ENCODE measurements around the gene IL19. TPM values are rescaled to one million over a fixed set of nuclear protein-coding genes. Genes with fewer than 3 reads are reported as not detected.

IL19 gene
- total and polyA plus RNA-seq, 3 experiments from 2014 or later: not detected

DNA sequence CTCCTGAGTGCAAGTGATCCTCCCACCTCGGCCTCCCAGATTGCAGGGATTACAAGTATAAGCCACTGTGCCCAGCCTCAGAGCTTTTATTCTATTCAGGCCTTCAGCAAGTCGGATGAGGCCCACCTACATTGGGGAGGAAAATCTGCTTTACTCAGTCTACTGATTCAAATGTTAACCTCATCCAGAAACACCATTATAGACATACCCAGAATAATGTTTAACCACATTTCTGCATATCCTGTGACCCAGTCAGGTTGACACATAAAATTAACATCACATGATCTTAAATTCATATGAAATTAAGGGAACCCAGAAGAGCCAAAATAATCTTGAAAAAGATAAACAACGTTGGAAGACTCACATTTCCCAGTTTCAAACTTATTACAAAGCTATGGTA is 109.7 kb downstream of the IL19 start:
- no peaks in the 10 kb centered on the region for H3K4me1 Mint-ChIP-seq
- no peaks in the 10 kb centered on the region for H3K4me1 ChIP-seq (ENCODE audit: insufficient read depth, low read length)
- no peak overlapping the region for H3K4me3 Mint-ChIP-seq
- ChIA-PET POLR2A (no interaction called here), CTCF (interaction anchor here (1.2 to 1.5 kb wide), 2 partner anchors 31 to 53 kb away, joined by 3 to 4 read pairs; no protein-coding TSS in a partner anchor)
- peaks cover 22 to 34% (median 33%) of the 10 kb centered on the region in 5 donors for H3K9me3 Mint-ChIP-seq
- H3K27ac Mint-ChIP-seq: no peak overlapping the region
- H3K4me3 ChIP-seq (ENCODE audit: low read length): no peak overlapping the region
- peaks cover 0 to 10% of the 10 kb centered on the region in 2 donors for H3K27me3 Mint-ChIP-seq
- no peaks in the 10 kb centered on the region for H3K27me3 ChIP-seq (ENCODE audit: insufficient read depth, low read length, poor library complexity, severe bottlenecking)
- H3K9me3 ChIP-seq (ENCODE audit: low read length): peaks cover 7% of the 10 kb centered on the region
- no peak for DNase-seq
- H3K36me3 Mint-ChIP-seq: peaks cover 4 to 38% (median 4%) of the 10 kb centered on the region in 3 donors
- H3K36me3 ChIP-seq (ENCODE audit: insufficient read depth, low read length): no peaks in the 10 kb centered on the region
- no peak overlapping the region for H3K27ac ChIP-seq (ENCODE audit: low read depth, low read length)

DNA sequence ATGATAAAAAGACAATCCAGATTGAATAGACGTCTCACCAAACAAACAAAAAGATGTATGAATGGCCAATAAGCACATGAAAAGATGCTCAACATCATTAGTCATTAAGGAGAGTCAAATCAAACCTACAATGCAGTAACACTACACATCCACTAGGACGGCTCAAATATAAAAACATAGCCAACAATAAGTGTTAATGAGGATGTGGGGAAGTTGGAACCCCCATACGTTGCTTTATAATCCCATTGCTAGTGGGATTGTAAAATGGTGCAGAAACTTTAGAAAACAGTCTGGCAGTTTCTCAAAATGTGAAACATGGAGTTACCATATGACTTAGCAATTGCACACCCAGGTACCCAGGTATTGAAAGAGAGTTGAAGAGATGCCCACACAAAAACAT is 112.0 kb downstream of the IL19 start:
- no peak overlapping the region for H3K27ac Mint-ChIP-seq
- H3K27me3 ChIP-seq (ENCODE audit: insufficient read depth, low read length, poor library complexity, severe bottlenecking): no peaks in the 10 kb centered on the region
- POLR2A ChIA-PET: no interaction called here
- peaks cover 0 to 4% of the 10 kb centered on the region in 2 donors for H3K27me3 Mint-ChIP-seq
- H3K36me3 ChIP-seq (ENCODE audit: insufficient read depth, low read length): no peaks in the 10 kb centered on the region
- H3K9me3 Mint-ChIP-seq: peaks cover 12 to 20% (median 18%) of the 10 kb centered on the region in 5 donors
- CTCF ChIA-PET: no interaction called here
- H3K4me1 Mint-ChIP-seq: no peaks in the 10 kb centered on the region
- DNase-seq: no peak
- H3K27ac ChIP-seq (ENCODE audit: low read depth, low read length): no peak overlapping the region
- H3K36me3 Mint-ChIP-seq: peaks cover 1 to 15% (median 2%) of the 10 kb centered on the region in 3 donors
- H3K4me3 ChIP-seq (ENCODE audit: low read length): no peak overlapping the region
- H3K4me3 Mint-ChIP-seq: no peak overlapping the region
- no peaks in the 10 kb centered on the region for H3K4me1 ChIP-seq (ENCODE audit: insufficient read depth, low read length)
- H3K9me3 ChIP-seq (ENCODE audit: low read length): peaks cover 7% of the 10 kb centered on the region

DNA sequence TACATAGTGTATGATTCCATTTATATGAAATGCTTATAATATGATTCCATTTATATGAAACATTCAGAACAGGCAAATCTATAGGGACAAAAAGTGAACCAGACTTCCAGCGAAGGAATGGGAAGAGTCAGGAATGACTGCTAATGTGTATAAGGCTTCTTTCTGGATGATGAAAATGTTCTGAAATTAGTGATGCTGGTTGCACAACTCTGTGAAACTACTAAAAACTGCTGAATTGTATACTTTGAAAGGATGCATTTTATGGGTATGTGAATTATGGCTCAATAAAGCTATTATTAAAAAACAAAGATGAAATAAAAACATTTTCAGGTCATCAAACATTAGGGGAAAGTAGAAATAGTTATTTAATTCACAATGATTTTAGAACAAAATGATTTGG is 112.6 kb downstream of the IL19 start:
- POLR2A ChIA-PET: no interaction called here
- CTCF ChIA-PET: no interaction called here

DNA sequence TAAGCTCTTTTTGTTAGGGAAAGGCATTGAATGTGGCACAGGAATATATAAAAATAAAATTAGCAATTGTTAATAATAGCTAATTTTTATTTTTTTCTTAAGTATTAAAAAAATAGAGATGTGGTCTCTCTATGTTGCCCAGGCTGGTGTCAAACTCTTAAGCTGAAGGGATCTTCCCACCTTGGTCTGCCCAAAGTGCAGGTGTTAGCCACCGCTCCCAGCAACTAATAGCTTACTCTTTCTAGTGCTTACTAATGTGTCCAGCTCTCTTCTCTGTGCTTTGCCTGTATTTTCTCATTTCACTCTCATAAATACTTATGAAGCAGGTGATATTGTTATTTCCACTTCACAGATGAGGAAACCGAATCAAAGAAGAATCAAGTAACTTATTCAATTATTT is 113.3 kb downstream of the IL19 start:
- Histone ChIP-seq H3K27ac (ENCODE audit: low read depth, low read length) (no peak overlapping the region), H3K4me3 (ENCODE audit: low read length) (no peak overlapping the region), H3K36me3 (ENCODE audit: insufficient read depth, low read length) (no peaks in the 10 kb centered on the region), H3K4me1 (ENCODE audit: insufficient read depth, low read length) (no peaks in the 10 kb centered on the region), H3K27me3 (ENCODE audit: insufficient read depth, low read length, poor library complexity, severe bottlenecking) (no peaks in the 10 kb centered on the region), H3K9me3 (ENCODE audit: low read length) (no peaks in the 10 kb centered on the region)
- POLR2A ChIA-PET: no interaction called here
- CTCF ChIA-PET: interaction anchor here (0.7 to 2.3 kb wide), 2 partner anchors 14 to 29 kb away, joined by 4 to 7 read pairs; no protein-coding TSS in a partner anchor
- peaks cover 0 to 4% of the 10 kb centered on the region in 2 donors for H3K27me3 Mint-ChIP-seq
- H3K36me3 Mint-ChIP-seq: peaks cover 1 to 7% (median 4%) of the 10 kb centered on the region in 3 donors
- peaks cover 5 to 9% (median 7%) of the 10 kb centered on the region in 5 donors for H3K9me3 Mint-ChIP-seq
- no peak overlapping the region for H3K4me3 Mint-ChIP-seq
- no peak overlapping the region for H3K27ac Mint-ChIP-seq
- no peaks in the 10 kb centered on the region for H3K4me1 Mint-ChIP-seq
- DNase-seq: no peak

More for the DNA sequence above, 112.6 kb downstream of the IL19 start:
- H3K36me3 ChIP-seq (ENCODE audit: insufficient read depth, low read length): no peaks in the 10 kb centered on the region
- Mint-ChIP-seq H3K36me3 (peaks cover 1 to 10% (median 2%) of the 10 kb centered on the region in 3 donors), H3K27ac (no peak overlapping the region), H3K27me3 (peaks cover 0 to 4% of the 10 kb centered on the region in 2 donors), H3K9me3 (peaks cover 10 to 15% (median 14%) of the 10 kb centered on the region in 5 donors), H3K4me3 (no peak overlapping the region), H3K4me1 (no peaks in the 10 kb centered on the region)
- no peaks in the 10 kb centered on the region for H3K4me1 ChIP-seq (ENCODE audit: insufficient read depth, low read length)
- no peaks in the 10 kb centered on the region for H3K27me3 ChIP-seq (ENCODE audit: insufficient read depth, low read length, poor library complexity, severe bottlenecking)
- no peak overlapping the region for H3K4me3 ChIP-seq (ENCODE audit: low read length)
- peaks cover 5% of the 10 kb centered on the region for H3K9me3 ChIP-seq (ENCODE audit: low read length)
- DNase-seq: no peak
- no peak overlapping the region for H3K27ac ChIP-seq (ENCODE audit: low read depth, low read length)

DNA sequence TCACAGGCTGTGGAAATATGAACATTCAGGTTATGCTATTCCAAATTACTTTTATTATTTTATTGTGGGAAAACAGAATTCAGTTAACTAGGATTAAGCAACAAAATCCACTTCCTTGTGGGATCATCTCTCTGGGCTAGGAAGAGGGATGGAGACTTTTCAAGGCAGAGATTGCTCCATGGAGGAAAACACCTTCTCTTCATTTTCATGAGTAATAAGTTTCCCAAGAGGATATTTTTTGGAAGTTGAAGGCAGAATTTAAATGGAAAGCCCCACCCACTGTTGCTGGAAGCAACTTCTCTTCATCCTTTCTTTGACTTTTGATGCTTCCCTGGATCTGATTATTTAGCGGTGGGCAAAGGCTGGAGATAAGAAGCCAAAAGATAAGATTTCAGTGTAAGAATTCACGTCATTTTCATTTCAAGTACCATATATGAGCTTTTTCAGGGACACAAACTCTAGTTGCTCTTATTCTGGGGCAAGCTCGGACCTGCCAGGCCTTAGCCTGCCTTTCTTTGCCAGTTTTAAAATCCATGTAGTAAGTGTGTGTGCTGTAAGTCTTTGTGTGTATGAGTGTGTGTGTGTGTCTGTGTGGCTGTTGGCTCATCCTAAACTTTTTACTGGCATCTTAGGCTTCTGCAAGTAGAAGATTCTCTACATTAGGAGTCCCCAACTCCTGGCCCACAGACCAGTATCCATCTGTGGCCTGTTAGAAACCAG is 114.9 kb downstream of the IL19 start:
- H3K4me3 Mint-ChIP-seq: no peak overlapping the region
- ChIA-PET POLR2A (no interaction called here), CTCF (interaction anchor here (1.2 to 2.3 kb wide), 4 partner anchors 9 to 97 kb away, joined by 3 to 7 read pairs (median 4); partner anchors contain the start of gene IL20)
- H3K4me1 Mint-ChIP-seq: peaks cover 0 to 3% (median 3%) of the 10 kb centered on the region in 3 donors
- DNase-seq: no peak
- Histone ChIP-seq H3K4me3 (ENCODE audit: low read length) (no peak overlapping the region), H3K27ac (ENCODE audit: low read depth, low read length) (no peak overlapping the region), H3K36me3 (ENCODE audit: insufficient read depth, low read length) (no peaks in the 10 kb centered on the region), H3K4me1 (ENCODE audit: insufficient read depth, low read length) (peaks cover 6% of the 10 kb centered on the region), H3K27me3 (ENCODE audit: insufficient read depth, low read length, poor library complexity, severe bottlenecking) (no peaks in the 10 kb centered on the region), H3K9me3 (ENCODE audit: low read length) (no peaks in the 10 kb centered on the region)
- no peak overlapping the region for H3K27ac Mint-ChIP-seq
- H3K27me3 Mint-ChIP-seq: peaks cover 5 to 8% of the 10 kb centered on the region in 2 donors
- peaks cover 0 to 4% (median 0%) of the 10 kb centered on the region in 3 donors for H3K36me3 Mint-ChIP-seq
- no peaks in the 10 kb centered on the region for H3K9me3 Mint-ChIP-seq

DNA sequence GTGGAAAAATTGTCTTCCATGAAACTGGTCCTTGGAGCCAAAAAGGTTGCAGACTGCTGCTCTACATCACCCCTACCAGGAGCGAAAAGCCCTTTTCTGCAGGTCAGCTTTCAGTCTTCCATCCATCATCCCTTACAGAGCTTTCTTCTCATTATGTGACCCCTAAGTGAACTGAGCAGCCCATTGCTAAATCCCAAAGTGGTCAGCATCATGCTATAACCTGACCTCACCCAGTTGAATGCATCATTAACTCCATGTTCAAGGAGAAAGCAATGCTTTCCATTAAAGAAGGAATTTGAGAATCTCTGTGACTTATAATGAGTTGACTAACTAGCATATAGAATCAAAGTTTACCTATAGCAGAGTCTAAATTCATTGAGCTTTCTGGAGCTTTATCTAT is 116.3 kb downstream of the IL19 start:
- Mint-ChIP-seq H3K4me3 (no peak overlapping the region), H3K4me1 (peaks cover 3 to 12% (median 12%) of the 10 kb centered on the region in 3 donors), H3K27me3 (peaks cover 5 to 8% of the 10 kb centered on the region in 2 donors), H3K27ac (no peak overlapping the region), H3K36me3 (peaks cover 0 to 5% (median 4%) of the 10 kb centered on the region in 3 donors), H3K9me3 (no peaks in the 10 kb centered on the region)
- no peaks in the 10 kb centered on the region for H3K36me3 ChIP-seq (ENCODE audit: insufficient read depth, low read length)
- no peak overlapping the region for H3K27ac ChIP-seq (ENCODE audit: low read depth, low read length)
- no peak overlapping the region for H3K4me3 ChIP-seq (ENCODE audit: low read length)
- peaks cover 14% of the 10 kb centered on the region for H3K4me1 ChIP-seq (ENCODE audit: insufficient read depth, low read length)
- no peak for DNase-seq
- no peaks in the 10 kb centered on the region for H3K27me3 ChIP-seq (ENCODE audit: insufficient read depth, low read length, poor library complexity, severe bottlenecking)
- POLR2A ChIA-PET: no interaction called here
- CTCF ChIA-PET: interaction anchor here (1.1 kb wide), 1 partner anchor 152 kb away, joined by 3 read pairs; no protein-coding TSS in a partner anchor
- no peaks in the 10 kb centered on the region for H3K9me3 ChIP-seq (ENCODE audit: low read length)

DNA sequence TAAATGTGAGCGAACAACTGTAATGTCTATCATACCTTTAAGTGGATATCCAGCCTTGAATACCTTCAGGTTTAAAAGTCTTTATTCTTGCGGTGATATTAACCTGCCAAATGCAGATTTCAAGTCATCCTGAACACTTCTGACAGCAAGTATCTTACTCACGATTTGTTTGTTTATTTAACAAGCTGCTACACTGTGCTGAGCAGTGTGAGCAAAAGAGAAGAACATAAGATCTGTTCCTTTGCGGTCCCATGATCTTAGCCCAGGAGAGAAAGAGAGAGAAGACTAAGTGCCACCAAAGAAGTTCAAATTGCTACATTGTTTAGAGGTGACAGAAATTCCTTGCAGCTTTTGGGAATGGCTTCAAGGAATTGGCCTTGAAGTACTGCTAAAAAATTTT is 117.1 kb downstream of the IL19 start:
- DNase-seq: no peak
- no peaks in the 10 kb centered on the region for H3K27me3 ChIP-seq (ENCODE audit: insufficient read depth, low read length, poor library complexity, severe bottlenecking)
- H3K4me1 ChIP-seq (ENCODE audit: insufficient read depth, low read length): peaks cover 14% of the 10 kb centered on the region
- no peak overlapping the region for H3K4me3 ChIP-seq (ENCODE audit: low read length)
- ChIA-PET CTCF (interaction anchor here (0.7 to 1.1 kb wide), 3 partner anchors 10 to 153 kb away, joined by 3 read pairs; no protein-coding TSS in a partner anchor), POLR2A (no interaction called here)
- Mint-ChIP-seq H3K36me3 (peaks cover 0 to 5% (median 4%) of the 10 kb centered on the region in 3 donors), H3K27ac (no peak overlapping the region), H3K27me3 (peaks cover 5 to 8% of the 10 kb centered on the region in 2 donors), H3K9me3 (no peaks in the 10 kb centered on the region), H3K4me3 (no peak overlapping the region), H3K4me1 (peaks cover 3 to 12% (median 12%) of the 10 kb centered on the region in 3 donors)
- no peak overlapping the region for H3K27ac ChIP-seq (ENCODE audit: low read depth, low read length)
- H3K36me3 ChIP-seq (ENCODE audit: insufficient read depth, low read length): no peaks in the 10 kb centered on the region
- no peaks in the 10 kb centered on the region for H3K9me3 ChIP-seq (ENCODE audit: low read length)

Measured in CD8-positive, alpha-beta memory T cell (primary cell).